Subcutaneous abdominal adipose tissue (tissue), 5 donors: Measurements from ENCODE around the gene HYAL1.
"Not testable (repeated sequence)": the region's sequence is repeated elsewhere in the genome, so short reads cannot be mapped to it uniquely, and the experiment has no call there.

Experiments used
- H3K27ac ChIP-seq: one replicate; pipeline ENCODE4 v1.7.0; 2013; ENCODE audit warnings: low read depth, mild to moderate bottlenecking, inconsistent platforms, low read length, moderate library complexity
- H3K27me3 ChIP-seq, 5 donors: one replicate each; pipeline ENCODE4 v1.7.0; 2013; ENCODE audit warnings: low read length in 5 of 5, inconsistent platforms in 1 of 5; ENCODE audit not compliant: control insufficient read depth in 5 of 5, insufficient read depth in 4 of 5
- H3K36me3 ChIP-seq, 5 donors: one replicate each; pipeline ENCODE4 v1.7.0; 2013; ENCODE audit warnings: low read length in 5 of 5; ENCODE audit not compliant: control insufficient read depth in 5 of 5, insufficient read depth in 5 of 5
- H3K4me1 ChIP-seq, 5 donors: one replicate each; pipeline ENCODE4 v1.7.0; 2013; ENCODE audit warnings: low read length in 5 of 5, mild to moderate bottlenecking in 3 of 5, moderate library complexity in 1 of 5; ENCODE audit not compliant: control insufficient read depth in 5 of 5, insufficient read depth in 5 of 5
- H3K4me3 ChIP-seq, 5 donors: one replicate each; pipeline ENCODE4 v1.7.0; 2013; ENCODE audit warnings: low read length in 5 of 5, low read depth in 1 of 5
- H3K9ac ChIP-seq, 5 donors: one replicate each; pipeline ENCODE4 v1.7.0; 2013; ENCODE audit warnings: low read length in 5 of 5, mild to moderate bottlenecking in 4 of 5, moderate library complexity in 3 of 5
- H3K9me3 ChIP-seq, 5 donors: one replicate each; pipeline ENCODE4 v1.7.0; 2013; ENCODE audit warnings: low read length in 5 of 5; ENCODE audit not compliant: control insufficient read depth in 5 of 5
- donor health status: healthy.
- donor health status: healthy.
- donor health status: healthy.
- donor health status: healthy.
- donor health status: healthy.

The HYAL1 gene

GRCh38 chr3:50275141-50275995 lies 28.0 kb downstream of the HYAL1 start:
- Histone ChIP-seq H3K9me3 (no peaks in the 10 kb centered on the region), H3K27ac (no peak overlapping the region), H3K9ac (no peak overlapping the region), H3K27me3 (peaks cover 0 to 9% (median 3%) of the 10 kb centered on the region in 5 donors), H3K36me3 (peaks cover 0 to 5% (median 0%) of the 10 kb centered on the region in 5 donors), H3K4me3 (peak overlapping the region in 1 of 5 donors; percentile 32), H3K4me1 (peaks cover 5 to 42% (median 37%) of the 10 kb centered on the region in 5 donors)

- Histone ChIP-seq H3K9ac (no peak overlapping the region), H3K27me3 (peaks cover 0 to 9% (median 3%) of the 10 kb centered on the region in 5 donors), H3K36me3 (peaks cover 0 to 5% (median 0%) of the 10 kb centered on the region in 5 donors), H3K9me3 (no peaks in the 10 kb centered on the region), H3K4me3 (no peak overlapping the region), H3K27ac (no peak overlapping the region), H3K4me1 (peaks cover 5 to 50% (median 45%) of the 10 kb centered on the region in 5 donors)
Measured at GRCh38 chr3:50274371-50275104, 28.8 kb downstream of the HYAL1 start.

GRCh38 chr3:50273689-50274065 lies 29.7 kb downstream of the HYAL1 start:
- Histone ChIP-seq H3K9ac (no peak overlapping the region), H3K27ac (no peak overlapping the region), H3K9me3 (no peaks in the 10 kb centered on the region), H3K27me3 (peaks cover 0 to 9% (median 3%) of the 10 kb centered on the region in 5 donors), H3K4me3 (no peak overlapping the region), H3K36me3 (peaks cover 0 to 5% (median 0%) of the 10 kb centered on the region in 5 donors), H3K4me1 (peaks cover 6 to 59% (median 50%) of the 10 kb centered on the region in 5 donors)

GRCh38 chr3:50272911-50273688 lies 30.3 kb downstream of the HYAL1 start:
- H3K4me1 ChIP-seq, result peaks cover 12 to 65% (median 56%) of the 10 kb centered on the region in 5 donors
- peak overlapping the region in 3 of 5 donors; percentile 42 to 53 (median 44) for H3K9ac ChIP-seq
- peak overlapping the region in 4 of 5 donors; percentile 30 to 65 (median 62) for H3K4me3 ChIP-seq
- H3K9me3 ChIP-seq, result no peaks in the 10 kb centered on the region
- peaks cover 0 to 5% (median 0%) of the 10 kb centered on the region in 5 donors for H3K36me3 ChIP-seq
- peaks cover 0 to 9% (median 3%) of the 10 kb centered on the region in 5 donors for H3K27me3 ChIP-seq
- H3K27ac ChIP-seq, result no peak overlapping the region

GRCh38 chr3:50272538-50272910 lies 30.9 kb downstream of the HYAL1 start:
- H3K9me3 ChIP-seq, H3K9ac ChIP-seq, H3K27ac ChIP-seq, H3K36me3 ChIP-seq, H3K4me3 ChIP-seq: not testable (repeated sequence)
- H3K4me1 ChIP-seq, result peaks cover 13 to 71% (median 61%) of the 10 kb centered on the region in 5 donors
- H3K27me3 ChIP-seq, result peaks cover 0 to 11% (median 3%) of the 10 kb centered on the region in 5 donors

GRCh38 chr3:50271314-50271936 lies 31.9 kb downstream of the HYAL1 start:
- Histone ChIP-seq H3K4me3 (no peak overlapping the region), H3K27me3 (peaks cover 0 to 10% (median 5%) of the 10 kb centered on the region in 5 donors), H3K27ac (peak overlapping the region; percentile 50), H3K4me1 (peaks cover 16 to 81% (median 69%) of the 10 kb centered on the region in 5 donors), H3K9ac (peak overlapping the region in 2 of 5 donors; percentile 4 to 18), H3K9me3 (no peaks in the 10 kb centered on the region), H3K36me3 (no peaks in the 10 kb centered on the region)

GRCh38 chr3:50270422-50271224 lies 32.8 kb downstream of the HYAL1 start:
- Histone ChIP-seq H3K9me3 (no peaks in the 10 kb centered on the region), H3K27ac (peak overlapping the region; percentile 83), H3K4me3 (peak overlapping the region in 1 of 5 donors; percentile 8), H3K36me3 (no peaks in the 10 kb centered on the region), H3K4me1 (peaks cover 20 to 86% (median 77%) of the 10 kb centered on the region in 5 donors), H3K27me3 (peaks cover 0 to 9% (median 0%) of the 10 kb centered on the region in 5 donors), H3K9ac (peak overlapping the region in 1 of 5 donors; percentile 27)

- H3K27ac ChIP-seq, result peak overlapping the region; percentile 83
- no peak overlapping the region for H3K9ac ChIP-seq
- peaks cover 0 to 5% (median 0%) of the 10 kb centered on the region in 5 donors for H3K27me3 ChIP-seq
- H3K36me3 ChIP-seq, result no peaks in the 10 kb centered on the region
- peak overlapping the region in 3 of 5 donors; percentile 8 to 74 (median 39) for H3K4me3 ChIP-seq
- no peaks in the 10 kb centered on the region for H3K9me3 ChIP-seq
- H3K4me1 ChIP-seq, result peaks cover 20 to 88% (median 77%) of the 10 kb centered on the region in 5 donors
Measured at GRCh38 chr3:50269977-50270413, 33.4 kb downstream of the HYAL1 start.
